GM12878 (cell line): ENCODE data around the gene ACTR5. TPM values are rescaled to one million over a fixed set of nuclear protein-coding genes. Genes with fewer than 3 reads are reported as not detected.

ENCODE experiments used
- ATAC-seq: fragments of 200-7000 bp; cut with Tn5 transposase; 3 replicates; pipeline ENCODE4 v1.9.1; 2020; ENCODE audit warnings: mild to moderate bottlenecking, moderate library complexity
- BruUV-seq: library from RNA; stranded (reverse); fragments of 400-500 nt; replicated peaks from 2 replicates; lab custom pipeline; 2021; lab: Mats Ljungman, UMichigan
- CTCF ChIA-PET: fragments of 300-600 bp; sonication (Branson Sonifier 250); formaldehyde crosslinking; extraction: SDS; loops from one replicate; lab custom pipeline; 2021; ENCODE audit warnings: inconsistent platforms; lab: Yijun Ruan, JAX
- POLR2A ChIA-PET: fragments of 350-600 bp; formaldehyde crosslinking; extraction: SDS; loops from one replicate; lab custom pipeline; 2021; ENCODE audit warnings: inconsistent platforms; lab: Charles Lee
- RAD21 ChIA-PET: fragments of 300-600 bp; sonication (Branson Sonifier 250); formaldehyde crosslinking; loops from one replicate; lab custom pipeline; 2023; ENCODE audit warnings: antibody characterized with exemption; ENCODE audit not compliant: unreplicated experiment; lab: Charles Lee
- SMC1A ChIA-PET: fragments of 300-600 bp; sonication (Branson Sonifier 250); formaldehyde crosslinking; loops from one replicate; lab custom pipeline; 2023; ENCODE audit not compliant: unreplicated experiment, uncharacterized antibody; lab: Charles Lee
- DNase-seq: peaks from one replicate; pipeline ENCODE4 v3.0.0-alpha.2; 2011; ENCODE audit warnings: low read depth, low spot score
- FAIRE-seq: peaks from 3 replicates; lab custom pipeline; 2011; peaks lifted over from hg19 to GRCh38; lab: Jason Lieb, UNC
- H2AFZ ChIP-seq: 2 replicates; pipeline ENCODE4 v1.6.0; 2011; ENCODE audit warnings: low read depth, low read length, control low read depth; ENCODE audit not compliant: control insufficient read depth
- H3K27ac ChIP-seq: 2 replicates; pipeline ENCODE4 v1.5.1; 2011; ENCODE audit warnings: control low read depth; ENCODE audit not compliant: control insufficient read depth, insufficient read depth
- H3K27me3 ChIP-seq, 2 experiments: replicated peaks in 1 of 2; 2 replicates each; pipeline versions ENCODE4 v1.6.0 to v1.6.1; 2011; ENCODE audit warnings: low read length in 1 of 2; ENCODE audit not compliant: control insufficient read depth in 2 of 2, insufficient read depth in 2 of 2
- H3K36me3 ChIP-seq, 2 experiments: 2 replicates each; pipeline ENCODE4 v1.5.1; 2011; ENCODE audit warnings: low read length in 1 of 2; ENCODE audit not compliant: control insufficient read depth in 2 of 2, insufficient read depth in 2 of 2
- H3K4me1 ChIP-seq: 2 replicates; pipeline ENCODE4 v1.6.1; 2011; ENCODE audit warnings: mild to moderate bottlenecking, low read length, moderate library complexity, mixed read lengths; ENCODE audit not compliant: control insufficient read depth, insufficient read depth
- H3K4me2 ChIP-seq: 2 replicates; pipeline ENCODE4 v1.6.0; 2011; ENCODE audit warnings: control low read depth; ENCODE audit not compliant: control insufficient read depth, insufficient read depth
- H3K4me3 ChIP-seq: fragments of 200-600 bp; sonication (generic); 2 replicates; pipeline ENCODE4 v1.5.1; 2016
- H3K79me2 ChIP-seq: 2 replicates; pipeline ENCODE4 v1.6.0; 2011; ENCODE audit warnings: low read length; ENCODE audit not compliant: control insufficient read depth, insufficient read depth
- H3K9ac ChIP-seq: 2 replicates; pipeline ENCODE4 v1.8.0; 2011; ENCODE audit warnings: low read length, control low read depth, mixed read lengths; ENCODE audit not compliant: control insufficient read depth, insufficient read depth
- H3K9me3 ChIP-seq: replicated peaks from 3 replicates; pipeline ENCODE4 v1.5.1; 2011; ENCODE audit warnings: mild to moderate bottlenecking, low read length; ENCODE audit not compliant: control insufficient read depth, insufficient read depth
- H4K20me1 ChIP-seq: 2 replicates; pipeline ENCODE4 v1.6.0; 2011; ENCODE audit not compliant: control insufficient read depth, insufficient read depth
- BACH1 ChIP-seq: fragments of 450-650 bp; IDR thresholded peaks from 2 replicates; pipeline ENCODE4 v1.6.1; 2017; ENCODE audit warnings: mild to moderate bottlenecking, borderline replicate concordance
- BCL11A ChIP-seq: IDR thresholded peaks from 2 replicates; pipeline ENCODE4 v1.6.1; 2011; ENCODE audit warnings: low read depth, low read length
- CTCF ChIP-seq, 3 experiments: IDR thresholded peaks in 2 of 3; conservative IDR thresholded peaks in 1 of 3; 2 replicates each; pipeline ENCODE4 v1.5.1; 2011; ENCODE audit warnings: low read depth in 3 of 3, low read length in 3 of 3, mild to moderate bottlenecking in 3 of 3, control low read depth in 2 of 3, moderate library complexity in 2 of 3, inconsistent platforms in 1 of 3, mixed read lengths in 1 of 3; ENCODE audit not compliant: control insufficient read depth in 2 of 3, insufficient read depth in 1 of 3; ENCODE audit errors: extremely low read depth in 1 of 3
- EP300 ChIP-seq, 2 experiments: fragments of 150-350 bp in 1 of 2; IDR thresholded peaks; 2 replicates each; pipeline ENCODE4 v1.6.1; 2011 to 2012; ENCODE audit warnings: low read depth in 2 of 2, low read length in 2 of 2, borderline replicate concordance in 1 of 2, improper control_type of control experiment in 1 of 2, inconsistent platforms in 1 of 2; ENCODE audit not compliant: control insufficient read depth in 1 of 2
- FOXK2 ChIP-seq: fragments of 450-650 bp; IDR thresholded peaks from 2 replicates; pipeline ENCODE4 v1.6.1; 2017; ENCODE audit warnings: mild to moderate bottlenecking, moderate library complexity
- NBN ChIP-seq: fragments of 450-650 bp; IDR thresholded peaks from 2 replicates; pipeline ENCODE4 v1.6.1; 2016
- NFXL1 ChIP-seq: fragments of 450-650 bp; IDR thresholded peaks from 2 replicates; pipeline ENCODE4 v1.6.1; 2017; ENCODE audit warnings: antibody characterized with exemption, mild to moderate bottlenecking, borderline replicate concordance
- SREBF2 ChIP-seq: IDR thresholded peaks from 2 replicates; pipeline ENCODE4 v1.6.1; 2012; ENCODE audit warnings: mild to moderate bottlenecking, low read length
- SRF ChIP-seq, 2 experiments: IDR thresholded peaks; 2 replicates each; pipeline ENCODE4 v1.6.1; 2011; ENCODE audit warnings: low read depth in 2 of 2, low read length in 2 of 2, mild to moderate bottlenecking in 1 of 2, moderate library complexity in 1 of 2
- ZNF24 ChIP-seq: fragments of 450-650 bp; IDR thresholded peaks from 2 replicates; pipeline ENCODE4 v1.6.1; 2017; ENCODE audit warnings: antibody characterized with exemption, mild to moderate bottlenecking
- WGBS: methylation state at CpG from one replicate; pipeline ENCODE4 v1.1.6; 2016; ENCODE audit warnings: low lambda C conversion rate; ENCODE audit not compliant: insufficient replicate concordance, insufficient coverage; ENCODE audit errors: missing lambda C conversion rate; 5-methylcytosine and 5-hydroxymethylcytosine counted together
- in situ Hi-C: fragments of 300-500 bp; cut with MboI; formaldehyde crosslinking; loops from 9 replicates; pipeline ENCODE4 v1.14.3; 2018; ENCODE audit warnings: mixed read lengths
- intact Hi-C: fragments of 100-400 bp; cut with micrococcal nuclease; formaldehyde crosslinking; loops from one replicate; pipeline ENCODE4 v1.14.2; 2022; ENCODE audit not compliant: unreplicated experiment
- polyA plus RNA-seq, 11 experiments: library from polyadenylated mRNA; depleted of rRNA in 4 of 11; unstranded in 6 of 11; stranded (reverse) in 5 of 11; fragments of >200 nt; fragmentation: Nextera tagmentation in 4 of 11; fragmentation: Illumina TruSeq in 1 of 11; extraction: Ambion mirVana in 4 of 11; extraction: Trizol in 1 of 11; gene quantifications; 1 replicate in 1 of 11; 2 replicates in 10 of 11; pipeline versions ENCODE4 v1.2.1 to v1.2.3, GENCODE V29; 2011 to 2016; ENCODE audit warnings: inconsistent platforms in 2 of 11, missing spikeins in 2 of 11, low read depth in 1 of 11
- total RNA-seq, 4 experiments: library from RNA; depleted of rRNA in 3 of 4; stranded (reverse); fragments of >200 nt in 3 of 4; fragmentation: Illumina TruSeq in 1 of 4; extraction: Trizol in 1 of 4; gene quantifications; 2 replicates each; pipeline versions ENCODE4 v1.2.1 to v1.2.3, GENCODE V29; 2013 to 2021

The ACTR5 gene
- total and polyA plus RNA-seq, 10 of the 15 experiments (the other 5 are each of a cell fraction or from before 2014, with no cell fraction given): 0.52 to 14.7 (median 8.8) TPM

- in situ Hi-C loops (no loop called here), intact Hi-C loops (no loop called here)
- 71% methylated on average over 6 of the region's 7 CpGs for WGBS
- Histone ChIP-seq H3K4me1 (no peaks in the 10 kb centered on the region), H3K9ac (no peak overlapping the region), H3K4me3 (no peak overlapping the region), H3K27ac (no peak overlapping the region), H3K79me2 (no peaks in the 10 kb centered on the region), H3K4me2 (no peak overlapping the region), H3K9me3 (no peaks in the 10 kb centered on the region), H2AFZ (no peak overlapping the region), H3K36me3 (no peaks in the 10 kb centered on the region), H3K27me3 (no peaks in the 10 kb centered on the region), H4K20me1 (no peaks in the 10 kb centered on the region)
- POLR2A ChIA-PET: interaction anchor here (0.6 to 0.7 kb wide), 2 partner anchors 139 to 972 kb away, joined by 4 read pairs; no protein-coding TSS in a partner anchor
- no peak for DNase-seq
- no peak for FAIRE-seq
- RAD21 ChIA-PET: no interaction called here
- CTCF ChIA-PET: interaction anchor here (0.9 to 1.6 kb wide), 4 partner anchors 14 to 104 kb away, joined by 3 to 4 read pairs (median 3); no protein-coding TSS in a partner anchor
- BruUV-seq: no TSS peak
- TF ChIP-seq FOXK2 (0 out of 2 replicates have a peak, but pooled peaks have one; percentile 18), SRF (IDR thresholded peaks at IDR 0.05; ENCODE audit: low read depth in 2 of 2, low read length in 2 of 2) (no peak), BCL11A (no peak)
- no peak for ATAC-seq
- SMC1A ChIA-PET: interaction anchor here (1.0 kb wide), 2 partner anchors 86 to 103 kb away, joined by 3 to 5 read pairs; no protein-coding TSS in a partner anchor
Measured at GRCh38 chr20:38789503-38790199, 41.4 kb downstream of the ACTR5 start.

- Histone ChIP-seq H3K4me3 (no peak overlapping the region), H3K4me2 (no peak overlapping the region), H3K9me3 (no peaks in the 10 kb centered on the region), H4K20me1 (no peaks in the 10 kb centered on the region), H3K27me3 (no peaks in the 10 kb centered on the region), H2AFZ (no peak overlapping the region), H3K36me3 (no peaks in the 10 kb centered on the region), H3K4me1 (no peaks in the 10 kb centered on the region), H3K27ac (no peak overlapping the region), H3K79me2 (no peaks in the 10 kb centered on the region), H3K9ac (no peak overlapping the region)
- SMC1A ChIA-PET: interaction anchor here (1.0 to 2.0 kb wide), 3 partner anchors 58 to 103 kb away, joined by 3 to 5 read pairs (median 5); no protein-coding TSS in a partner anchor
- RAD21 ChIA-PET: no interaction called here
- POLR2A ChIA-PET: interaction anchor here (0.6 kb wide), 1 partner anchor 138 kb away, joined by 4 read pairs; no protein-coding TSS in a partner anchor
- FAIRE-seq: no peak
- CTCF ChIA-PET: interaction anchor here (1.1 to 1.6 kb wide), 3 partner anchors 13 to 103 kb away, joined by 3 to 4 read pairs (median 3); no protein-coding TSS in a partner anchor
- BruUV-seq: no TSS peak
- intact Hi-C loops (no loop called here), in situ Hi-C loops (no loop called here)
- DNase-seq: no peak
- WGBS: 73% methylated on average over 16 of the region's 16 CpGs
- ATAC-seq: peak; percentile 40; the same call in 2 of the 3 replicates
- TF ChIP-seq NBN: no peak
- TF ChIP-seq CTCF (IDR thresholded peaks at IDR 0.05 in 2 of 3, conservative IDR thresholded peaks at IDR 0.05 in 1 of 3; ENCODE audit: control insufficient read depth in 2 of 3, extremely low read depth in 1 of 3, insufficient read depth in 1 of 3, low read depth in 3 of 3, low read length in 3 of 3): peak in 2 of 3 experiments; percentile 20 to 31; a peak in 3 of 6 replicates
- TF ChIP-seq EP300 (IDR thresholded peaks at IDR 0.05; ENCODE audit: borderline replicate concordance in 1 of 2, control insufficient read depth in 1 of 2, low read depth in 2 of 2, low read length in 2 of 2): no peak
- TF ChIP-seq NFXL1: no peak
- TF ChIP-seq ZNF24: peak; percentile 78
- no peak for TF ChIP-seq SREBF2
- no peak for TF ChIP-seq BACH1
Measured at GRCh38 chr20:38790200-38791053, 42.2 kb downstream of the ACTR5 start.
